Neural cell (in vitro differentiated cells): ENCODE measurements around the gene TRUB2.

ENCODE experiments used
- CTCF ChIP-seq: fragments of 450-650 bp; IDR thresholded peaks from 2 replicates; pipeline ENCODE4 v1.5.1; 2014; ENCODE audit warnings: antibody characterized with exemption, mild to moderate bottlenecking, moderate library complexity; ENCODE audit not compliant: poor library complexity, severe bottlenecking
- EP300 ChIP-seq: fragments of 450-650 bp; conservative IDR thresholded peaks from 2 replicates; pipeline ENCODE4 v1.6.1; 2014; ENCODE audit warnings: antibody characterized with exemption, mild to moderate bottlenecking, moderate library complexity; ENCODE audit not compliant: poor library complexity, severe bottlenecking
- EZH2 ChIP-seq: fragments of 200-600, 300-800 bp; shearing (Covaris generic), sonication (generic); IDR thresholded peaks from 2 replicates; pipeline ENCODE4 v1.6.1; 2014; ENCODE audit warnings: antibody characterized with exemption, low read length, borderline replicate concordance, mild to moderate bottlenecking; ENCODE audit not compliant: insufficient read depth, poor library complexity, severe bottlenecking
- POLR2AphosphoS5 ChIP-seq: IDR thresholded peaks from 2 replicates; pipeline ENCODE4 v1.6.1; 2012
- RAD21 ChIP-seq: fragments of 450-650 bp; conservative IDR thresholded peaks from 2 replicates; pipeline ENCODE4 v1.6.1; 2014; ENCODE audit warnings: antibody characterized with exemption, mild to moderate bottlenecking, moderate library complexity

- TF ChIP-seq POLR2AphosphoS5 = no peak
- TF ChIP-seq CTCF = no peak
- TF ChIP-seq RAD21 = no peak
- no peak for TF ChIP-seq EP300
- TF ChIP-seq EZH2 = no peak
These were observed 56.8 kb downstream of the TRUB2 start for GRCh38 chr9:128265348-128265847.
